ENCODE results near the gene MCTP2.

Gene MCTP2

DNA sequence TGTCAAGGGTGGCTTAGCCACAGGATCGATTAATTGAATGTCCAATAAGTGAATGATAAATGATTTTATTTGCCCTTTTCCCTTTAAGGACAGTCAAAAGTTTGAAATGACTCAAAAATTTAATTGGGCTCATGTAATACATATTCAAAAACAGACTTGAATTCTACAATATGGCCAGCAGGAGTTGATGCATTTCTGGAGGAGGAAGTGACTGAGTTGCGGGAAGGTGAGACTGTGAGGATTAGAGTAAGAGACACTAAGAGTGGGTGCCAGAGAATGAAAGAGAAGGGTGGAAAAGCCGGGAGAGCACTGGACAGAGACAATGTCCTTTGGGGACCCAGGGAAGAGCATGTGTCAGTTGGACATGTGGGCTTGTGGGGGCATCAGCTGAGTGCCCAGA is 83.3 kb downstream of the MCTP2 start:
- in situ Hi-C loops (cut with HindIII; ENCODE audit: low sequenced_read_pairs) = no loop called here
- no peak for DNase-seq (ENCODE audit: low read depth, low spot score)
- no peak overlapping the region for H3K4me3 ChIP-seq (ENCODE audit: low read depth, low read length)
- TF ChIP-seq, protein P1, sequence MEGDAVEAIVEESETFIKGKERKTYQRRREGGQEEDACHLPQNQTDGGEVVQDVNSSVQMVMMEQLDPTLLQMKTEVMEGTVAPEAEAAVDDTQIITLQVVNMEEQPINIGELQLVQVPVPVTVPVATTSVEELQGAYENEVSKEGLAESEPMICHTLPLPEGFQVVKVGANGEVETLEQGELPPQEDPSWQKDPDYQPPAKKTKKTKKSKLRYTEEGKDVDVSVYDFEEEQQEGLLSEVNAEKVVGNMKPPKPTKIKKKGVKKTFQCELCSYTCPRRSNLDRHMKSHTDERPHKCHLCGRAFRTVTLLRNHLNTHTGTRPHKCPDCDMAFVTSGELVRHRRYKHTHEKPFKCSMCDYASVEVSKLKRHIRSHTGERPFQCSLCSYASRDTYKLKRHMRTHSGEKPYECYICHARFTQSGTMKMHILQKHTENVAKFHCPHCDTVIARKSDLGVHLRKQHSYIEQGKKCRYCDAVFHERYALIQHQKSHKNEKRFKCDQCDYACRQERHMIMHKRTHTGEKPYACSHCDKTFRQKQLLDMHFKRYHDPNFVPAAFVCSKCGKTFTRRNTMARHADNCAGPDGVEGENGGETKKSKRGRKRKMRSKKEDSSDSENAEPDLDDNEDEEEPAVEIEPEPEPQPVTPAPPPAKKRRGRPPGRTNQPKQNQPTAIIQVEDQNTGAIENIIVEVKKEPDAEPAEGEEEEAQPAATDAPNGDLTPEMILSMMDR (IDR thresholded peaks at IDR 0.05; ENCODE audit: low read depth, low read length) = no peak

DNA sequence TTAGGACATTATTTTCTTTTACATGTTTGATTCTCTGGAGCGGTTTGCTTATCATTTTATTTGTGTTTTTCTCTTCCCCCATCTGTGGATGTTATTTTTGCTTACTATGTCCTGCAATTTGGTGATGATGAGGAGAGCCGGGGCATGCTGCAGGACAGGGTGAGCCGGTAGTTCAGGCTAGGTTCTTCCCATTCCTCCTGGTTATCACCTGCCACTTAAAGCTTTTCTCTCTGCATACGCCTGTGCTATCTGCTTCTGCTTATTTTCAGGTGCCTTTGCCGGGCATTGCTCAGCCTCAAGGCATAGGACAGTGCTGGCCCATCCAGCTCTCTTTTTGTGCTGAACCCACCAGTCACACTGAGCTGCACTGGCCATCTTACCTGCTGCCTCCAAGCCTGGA is 85.8 kb downstream of the MCTP2 start:
- in situ Hi-C loops (cut with HindIII; ENCODE audit: low sequenced_read_pairs) = no loop called here
- TF ChIP-seq, protein P1 (IDR thresholded peaks at IDR 0.05; ENCODE audit: low read depth, low read length) = no peak
- no peak overlapping the region for H3K4me3 ChIP-seq (ENCODE audit: low read depth, low read length)
- no peak for DNase-seq (ENCODE audit: low read depth, low spot score)

DNA sequence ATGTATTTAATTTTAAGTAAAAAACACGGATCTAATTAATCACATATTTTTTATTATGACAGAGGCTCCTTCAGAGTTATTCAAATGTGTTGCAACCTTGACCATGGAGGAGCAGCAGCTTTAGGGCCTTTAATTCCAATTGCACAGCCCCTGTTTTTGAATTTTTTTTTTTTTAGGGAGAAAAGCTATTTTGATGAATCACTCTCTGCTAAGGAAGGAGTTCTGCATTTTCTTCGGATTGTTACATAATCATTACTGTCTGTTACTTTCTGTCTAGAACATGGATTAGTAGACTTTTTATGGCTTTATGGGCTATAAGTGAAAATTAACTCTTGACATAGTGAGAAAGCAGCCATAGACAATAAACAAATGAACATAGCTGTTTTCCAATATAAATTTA is 90.8 kb downstream of the MCTP2 start:
- TF ChIP-seq, protein P1 (IDR thresholded peaks at IDR 0.05; ENCODE audit: low read depth, low read length) = no peak
- in situ Hi-C loops (cut with HindIII; ENCODE audit: low sequenced_read_pairs) = no loop called here
- DNase-seq (ENCODE audit: low read depth, low spot score) = no peak
- no peak overlapping the region for H3K4me3 ChIP-seq (ENCODE audit: low read depth, low read length)

DNA sequence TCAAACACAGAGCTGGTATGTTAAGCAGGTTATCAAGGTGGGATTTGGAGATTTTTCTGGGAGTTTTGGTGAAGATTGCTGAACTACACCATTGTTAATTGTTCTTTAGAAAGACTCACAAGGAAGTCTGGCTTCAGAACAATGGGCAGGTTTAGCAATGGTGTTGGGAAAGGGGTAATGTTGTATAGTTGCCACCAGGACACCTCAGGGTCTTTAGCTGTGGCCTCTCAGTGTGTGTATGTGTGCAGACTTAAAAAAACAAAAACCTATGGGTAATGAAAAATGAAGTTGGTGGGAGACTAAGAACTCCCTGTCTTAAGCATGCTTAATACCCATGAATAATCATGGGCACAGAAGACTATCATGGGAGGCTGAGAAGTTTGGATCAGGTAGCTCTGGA is 91.7 kb downstream of the MCTP2 start:
- in situ Hi-C loops (cut with HindIII; ENCODE audit: low sequenced_read_pairs) = no loop called here
- DNase-seq (ENCODE audit: low read depth, low spot score) = no peak
- TF ChIP-seq, protein P1 (IDR thresholded peaks at IDR 0.05; ENCODE audit: low read depth, low read length) = no peak
- H3K4me3 ChIP-seq (ENCODE audit: low read depth, low read length) = no peak overlapping the region

DNA sequence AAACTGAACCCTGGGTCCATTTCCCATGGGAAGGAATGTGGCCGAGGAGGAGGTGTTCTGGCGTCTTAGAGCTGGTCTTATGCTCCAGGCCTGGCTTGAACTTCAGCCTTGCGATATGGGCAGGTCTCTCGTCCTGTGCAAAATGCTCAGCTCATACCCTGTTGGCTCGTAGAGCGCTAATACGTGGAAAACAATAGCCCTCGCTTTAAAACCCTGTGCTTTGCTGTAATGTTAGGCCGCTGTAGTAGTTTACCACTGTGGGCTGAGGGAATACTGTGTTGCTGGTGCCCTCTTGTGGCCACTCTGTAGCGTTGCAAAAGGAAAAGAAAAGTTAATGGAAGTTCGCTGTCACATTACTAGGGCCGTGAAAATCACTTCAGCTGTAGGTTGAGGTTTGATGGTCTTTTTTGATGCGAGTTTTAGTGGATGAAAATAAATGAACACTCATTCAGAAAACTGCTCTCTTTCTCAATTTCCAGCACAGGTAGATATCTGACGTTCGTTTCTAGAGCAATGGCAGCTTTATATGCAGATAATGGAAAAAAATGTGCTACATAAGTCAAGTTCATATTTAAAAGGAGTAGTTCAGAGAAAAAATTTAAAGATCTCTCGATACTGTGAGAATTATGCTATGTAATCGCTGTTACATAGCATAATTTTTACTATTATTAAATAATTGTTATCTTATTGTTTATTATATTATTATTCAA is 92.9 kb downstream of the MCTP2 start:
- H3K4me3 ChIP-seq (ENCODE audit: low read depth, low read length) = no peak overlapping the region
- peak; percentile 63 for DNase-seq (ENCODE audit: low read depth, low spot score)
- in situ Hi-C loops (cut with HindIII; ENCODE audit: low sequenced_read_pairs) = no loop called here
- TF ChIP-seq, protein P1 (IDR thresholded peaks at IDR 0.05; ENCODE audit: low read depth, low read length) = peak; percentile 90

DNA sequence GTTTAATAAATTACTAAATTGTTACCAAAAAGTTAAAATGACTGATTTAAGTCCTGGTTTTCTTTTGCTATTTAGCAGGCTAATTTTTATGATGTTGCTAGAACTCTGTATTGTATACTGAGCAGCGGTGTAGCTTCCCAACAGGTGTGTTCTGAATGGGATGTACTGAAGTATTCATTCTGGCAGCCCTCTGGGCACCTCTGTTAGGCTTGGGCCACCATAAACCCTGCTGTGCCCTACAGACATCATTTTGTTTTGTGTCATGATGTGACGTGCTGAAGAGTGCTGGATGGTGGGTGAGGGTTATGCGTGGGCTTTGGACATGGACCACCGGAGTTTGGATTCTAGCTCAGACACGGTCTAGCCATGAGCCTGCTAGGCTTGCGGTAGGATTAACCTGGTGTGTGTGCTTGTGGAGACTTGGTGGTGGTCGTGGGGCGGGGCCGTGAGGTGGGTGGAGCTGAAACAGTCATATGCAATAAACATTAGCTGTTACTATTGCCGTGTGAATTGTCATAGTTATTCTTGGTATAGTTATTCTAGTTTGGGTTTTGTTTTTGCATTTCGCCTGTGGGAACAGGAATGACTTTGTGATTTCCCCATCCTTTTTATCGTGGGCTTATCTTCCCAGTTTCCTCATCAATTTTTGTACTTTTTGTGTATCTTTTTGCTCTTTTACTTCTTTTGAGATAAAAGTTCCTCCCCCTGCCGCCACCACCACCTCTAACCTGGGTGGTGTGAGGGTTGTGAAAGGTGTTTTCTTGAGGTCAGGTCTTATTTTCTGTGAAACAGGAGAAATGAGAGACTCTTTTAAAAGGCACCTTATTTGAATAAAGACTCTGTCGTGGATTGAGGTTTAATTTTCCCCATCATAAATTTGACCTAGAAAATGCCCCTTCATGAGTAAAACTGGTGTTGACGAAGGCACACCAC is 93.7 kb downstream of the MCTP2 start:
- H3K4me3 ChIP-seq (ENCODE audit: low read depth, low read length) = no peak overlapping the region
- TF ChIP-seq, protein P1 (IDR thresholded peaks at IDR 0.05; ENCODE audit: low read depth, low read length) = no peak
- DNase-seq (ENCODE audit: low read depth, low spot score) = no peak
- in situ Hi-C loops (cut with HindIII; ENCODE audit: low sequenced_read_pairs) = no loop called here

Measured in astrocyte of the spinal cord (primary cell).